Panc1 (cell line): ENCODE results near the gene SMAD6. TPM values are rescaled to one million over a fixed set of nuclear protein-coding genes. Genes with fewer than 3 reads are reported as not detected.

Source experiments
- ATAC-seq: fragments of 200-7000 bp; cut with Tn5 transposase; 2 replicates; pipeline ENCODE4 v1.9.1; 2020; ENCODE audit warnings: mild to moderate bottlenecking, moderate library complexity
- BruUV-seq: library from RNA; stranded (reverse); fragments of 400-500 nt; replicated peaks from 2 replicates; lab custom pipeline; 2021; lab: Mats Ljungman, UMichigan
- CTCF ChIA-PET: fragments of 300-600 bp; sonication (Branson Sonifier 250); formaldehyde crosslinking; loops from one replicate; lab custom pipeline; 2022; ENCODE audit warnings: antibody characterized with exemption; lab: Charles Lee
- POLR2A ChIA-PET: fragments of 300-600 bp; sonication (Branson Sonifier 250); formaldehyde crosslinking; loops from one replicate; lab custom pipeline; 2022; ENCODE audit warnings: antibody characterized with exemption; lab: Charles Lee
- DNase-seq: peaks from one replicate; pipeline ENCODE4 v3.0.0-alpha.2; 2010; ENCODE audit warnings: low read depth, low spot score
- H3K27ac ChIP-seq: 2 replicates; pipeline ENCODE4 v1.5.1; 2011; ENCODE audit warnings: mild to moderate bottlenecking, low read length, inconsistent platforms
- H3K27me3 ChIP-seq: fragments of 200-500 bp; sonication (Bioruptor generic); 2 replicates; pipeline ENCODE4 v1.6.0; 2014; ENCODE audit warnings: low read length, inconsistent platforms; ENCODE audit not compliant: control insufficient read depth, insufficient read depth
- H3K36me3 ChIP-seq: fragments of 200-500 bp; sonication (Bioruptor generic); 2 replicates; pipeline ENCODE4 v1.5.1; 2014; ENCODE audit warnings: inconsistent platforms, mild to moderate bottlenecking, low read length, moderate library complexity; ENCODE audit not compliant: control insufficient read depth, insufficient read depth
- H3K4me1 ChIP-seq: 2 replicates; pipeline ENCODE4 v1.5.1; 2011; ENCODE audit warnings: inconsistent platforms, mild to moderate bottlenecking, low read length, moderate library complexity; ENCODE audit not compliant: control insufficient read depth, insufficient read depth
- H3K4me3 ChIP-seq, 2 experiments: 2 replicates each; pipeline ENCODE4 v1.5.1; 2011 to 2012; ENCODE audit warnings: low read depth in 2 of 2, low read length in 2 of 2, mild to moderate bottlenecking in 2 of 2, inconsistent platforms in 1 of 2, moderate library complexity in 1 of 2
- H3K9me3 ChIP-seq: fragments of 200-500 bp; sonication (Bioruptor generic); 2 replicates; pipeline ENCODE4 v1.5.1; 2014; ENCODE audit warnings: low read depth, mild to moderate bottlenecking, inconsistent platforms, low read length, moderate library complexity; ENCODE audit not compliant: control insufficient read depth, insufficient read depth
- CTCF ChIP-seq: fragments of 450-650 bp; IDR thresholded peaks from 2 replicates; pipeline ENCODE4 v1.5.1; 2017; ENCODE audit warnings: mild to moderate bottlenecking
- POLR2AphosphoS5 ChIP-seq: IDR thresholded peaks from 2 replicates; pipeline ENCODE4 v1.6.1; 2012; ENCODE audit warnings: mild to moderate bottlenecking, low read depth, low read length, moderate library complexity
- REST ChIP-seq, 2 experiments: IDR thresholded peaks; 2 replicates each; pipeline ENCODE4 v1.6.1; 2011 to 2012; ENCODE audit warnings: low read depth in 2 of 2, control low read depth in 1 of 2, low read length in 1 of 2, mild to moderate bottlenecking in 1 of 2, moderate library complexity in 1 of 2; ENCODE audit not compliant: insufficient read depth in 1 of 2
- SIN3A ChIP-seq: IDR thresholded peaks from 2 replicates; pipeline ENCODE4 v1.6.1; 2012; ENCODE audit warnings: low read depth, mild to moderate bottlenecking, low read length, moderate library complexity, borderline replicate concordance; ENCODE audit not compliant: insufficient read depth
- TCF7L2 ChIP-seq: IDR thresholded peaks from 2 replicates; pipeline ENCODE4 v1.6.1; 2011; ENCODE audit warnings: mild to moderate bottlenecking, low read depth, low read length, inconsistent platforms
- in situ Hi-C: cut with HindIII; loops from 2 replicates; pipeline ENCODE4 v1.10.0; 2016; ENCODE audit warnings: low sequenced_read_pairs, low pct_unique_long_range_greater_than_20kb
- intact Hi-C: fragments of 100-400 bp; cut with micrococcal nuclease; formaldehyde crosslinking; loops from one replicate; pipeline ENCODE4 v1.10.0; 2022; ENCODE audit not compliant: unreplicated experiment
- total RNA-seq: library from RNA; stranded (reverse); gene quantifications from one replicate; pipeline ENCODE4 v1.2.1, GENCODE V29; 2021; ENCODE audit not compliant: unreplicated experiment

Gene SMAD6
- total RNA-seq, 1 experiment from 2014 or later = 45.9 TPM

- Histone ChIP-seq H3K27ac (peak overlapping the region; percentile 90), H3K27me3 (no peaks in the 10 kb centered on the region), H3K4me1 (peaks cover 96% of the 10 kb centered on the region), H3K4me3 (no peak overlapping the region), H3K36me3 (no peaks in the 10 kb centered on the region), H3K9me3 (no peaks in the 10 kb centered on the region)
- in situ Hi-C loops = no loop called here
- POLR2A ChIA-PET = interaction anchor here (0.6 kb wide), 1 partner anchor 283 kb away, joined by 3 read pairs; no protein-coding TSS in a partner anchor
- no TSS peak for BruUV-seq
- DNase-seq (no peak), ATAC-seq (no peak)
- TF ChIP-seq POLR2AphosphoS5 (no peak), TCF7L2 (no peak), SIN3A (no peak), REST (IDR thresholded peaks at IDR 0.05; ENCODE audit: insufficient read depth in 1 of 2, low read depth in 2 of 2, low read length in 1 of 2) (no peak), CTCF (no peak)
- intact Hi-C loops = no loop called here
- CTCF ChIA-PET = no interaction called here
Observed at GRCh38 chr15:66767240-66767659, 65.2 kb downstream of the SMAD6 start.

GRCh38 chr15:66768987-66769386 lies 67.0 kb downstream of the SMAD6 start:
- H3K4me1 ChIP-seq = peaks cover 95% of the 10 kb centered on the region
- intact Hi-C loops = no loop called here
- no peak for ATAC-seq
- BruUV-seq = no TSS peak
- no peaks in the 10 kb centered on the region for H3K27me3 ChIP-seq
- in situ Hi-C loops = no loop called here
- TF ChIP-seq REST (IDR thresholded peaks at IDR 0.05; ENCODE audit: insufficient read depth in 1 of 2, low read depth in 2 of 2, low read length in 1 of 2) (no peak), CTCF (no peak), SIN3A (no peak), POLR2AphosphoS5 (no peak), TCF7L2 (no peak)
- DNase-seq = no peak
- H3K9me3 ChIP-seq = no peaks in the 10 kb centered on the region
- H3K4me3 ChIP-seq = no peak overlapping the region
- H3K27ac ChIP-seq = peak overlapping the region; percentile 96
- CTCF ChIA-PET = interaction anchor here (0.8 kb wide), 1 partner anchor 62 kb away, joined by 3 read pairs; no protein-coding TSS in a partner anchor
- POLR2A ChIA-PET = interaction anchor here (0.5 kb wide), 1 partner anchor 68 kb away, joined by 3 read pairs; no protein-coding TSS in a partner anchor
- H3K36me3 ChIP-seq = no peaks in the 10 kb centered on the region
